Endothelial cell of hepatic sinusoid (primary cell): ENCODE data around the gene OR2A14.

Experiments
- in situ Hi-C: cut with HindIII; loops from 2 replicates; pipeline ENCODE4 v1.10.0; 2017; ENCODE audit warnings: low sequenced_read_pairs

OR2A14 gene

DNA sequence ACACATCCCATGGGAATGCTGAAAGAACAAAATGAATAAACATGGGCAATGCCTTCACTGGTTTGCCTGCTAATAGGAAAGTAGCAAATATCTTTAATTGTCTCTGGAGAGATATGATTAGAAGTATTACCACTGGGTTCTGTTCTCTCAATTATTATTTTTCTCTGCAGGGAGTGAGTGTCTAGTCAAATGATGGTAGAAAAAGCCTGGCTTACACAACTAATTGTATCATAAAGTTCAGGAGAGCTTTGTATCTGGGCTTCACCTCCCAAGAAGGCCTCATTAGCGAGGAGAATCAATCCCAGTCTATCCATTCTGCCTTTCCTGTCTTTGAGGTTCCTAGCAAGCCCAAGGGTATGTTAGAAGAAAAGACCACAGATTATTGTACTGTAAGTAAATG is at the start of gene OR2A14:
OR2A14 (plus strand) TSS at position 301 of the 400 bp plus-strand sequence. CDS start 5,937 bp downstream, outside the sequence.
- in situ Hi-C loops = no loop called here

GRCh38 chr7:144074374-144074773 is 48.6 kb upstream of the OR2A14 start:
- in situ Hi-C loops = no loop called here

GRCh38 chr7:144085978-144086377 is 37.0 kb upstream of the OR2A14 start, which contains the start of gene OR2A12:
TSS of gene OR2A12 (plus strand) at chr7:144086278. CDS start at chr7:144095108, 8,830 bp downstream.
- in situ Hi-C loops = no loop called here

DNA sequence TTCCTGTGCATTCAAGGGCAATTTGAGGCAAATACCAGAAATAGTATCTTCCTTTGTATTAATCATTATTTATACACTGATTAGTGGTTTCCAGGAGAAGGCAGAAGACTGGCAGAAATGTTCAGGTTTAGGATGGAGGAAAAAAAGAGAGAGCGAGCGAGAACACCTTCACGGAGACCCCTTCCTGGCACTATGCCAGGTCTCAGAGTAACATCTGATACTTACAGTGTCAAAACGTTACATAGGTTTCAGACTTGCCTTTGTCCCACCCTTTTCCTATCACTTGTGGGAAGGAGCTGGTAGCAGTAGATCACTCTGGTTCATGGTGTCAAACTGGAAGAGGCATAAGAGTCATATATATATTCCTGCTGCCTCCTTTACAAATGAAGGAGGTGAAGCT is 36.2 kb upstream of the OR2A14 start:
- in situ Hi-C loops = no loop called here

DNA sequence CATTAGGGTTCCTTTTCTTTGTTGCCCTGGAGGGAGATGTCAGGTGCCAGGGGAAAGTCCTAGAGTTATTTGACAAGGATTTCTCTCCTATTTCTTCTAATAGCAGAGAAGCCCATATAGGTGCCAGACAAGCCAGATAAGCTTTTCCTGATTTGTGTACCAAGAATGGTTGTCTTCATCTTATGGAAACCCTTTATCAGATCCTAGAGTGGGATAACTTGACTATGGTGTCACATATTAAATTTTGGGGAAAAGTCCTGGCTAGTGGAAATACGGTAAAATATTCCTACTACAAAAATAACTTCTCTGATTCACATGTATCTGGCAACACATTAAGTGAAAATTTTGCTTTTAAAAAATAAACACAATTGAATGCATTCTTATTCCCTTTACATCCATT is 35.7 kb upstream of the OR2A14 start:
- in situ Hi-C loops = no loop called here

GRCh38 chr7:144090667-144091066 is 32.3 kb upstream of the OR2A14 start:
- in situ Hi-C loops = no loop called here

GRCh38 chr7:144098776-144099175 is 24.2 kb upstream of the OR2A14 start:
- in situ Hi-C loops = no loop called here

GRCh38 chr7:144100607-144101006 is 22.4 kb upstream of the OR2A14 start:
- in situ Hi-C loops = no loop called here

DNA sequence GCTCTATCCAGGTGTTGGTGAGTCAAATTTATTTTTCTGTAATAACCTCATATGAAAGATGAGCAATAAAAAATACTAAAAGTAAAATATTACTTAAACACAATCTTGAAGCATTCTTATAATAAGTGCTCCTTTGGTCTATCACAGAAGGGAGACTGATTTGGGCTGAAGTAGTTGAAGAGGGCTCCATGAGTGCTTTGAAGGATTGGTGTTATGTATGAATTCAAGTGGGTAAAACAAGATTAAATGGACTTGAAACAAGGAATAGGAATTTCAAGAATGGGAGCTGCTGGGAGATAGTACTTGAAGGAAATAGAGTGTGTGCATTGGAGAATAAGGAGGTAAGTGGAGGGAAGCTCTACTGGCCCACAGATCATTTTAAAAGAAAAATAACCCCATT is 20.9 kb upstream of the OR2A14 start:
- in situ Hi-C loops = no loop called here

- in situ Hi-C loops = no loop called here
Measured at GRCh38 chr7:144105211-144105610, 17.8 kb upstream of the OR2A14 start.

- in situ Hi-C loops = no loop called here
Measured at GRCh38 chr7:144109283-144109682, 13.7 kb upstream of the OR2A14 start, which contains the start of gene OR2A2. TSS of gene OR2A2 (plus strand) at chr7:144109583. CDS start at chr7:144109583, 0 bp downstream.

GRCh38 chr7:144110272-144110671 is 12.7 kb upstream of the OR2A14 start:
- in situ Hi-C loops = no loop called here

DNA sequence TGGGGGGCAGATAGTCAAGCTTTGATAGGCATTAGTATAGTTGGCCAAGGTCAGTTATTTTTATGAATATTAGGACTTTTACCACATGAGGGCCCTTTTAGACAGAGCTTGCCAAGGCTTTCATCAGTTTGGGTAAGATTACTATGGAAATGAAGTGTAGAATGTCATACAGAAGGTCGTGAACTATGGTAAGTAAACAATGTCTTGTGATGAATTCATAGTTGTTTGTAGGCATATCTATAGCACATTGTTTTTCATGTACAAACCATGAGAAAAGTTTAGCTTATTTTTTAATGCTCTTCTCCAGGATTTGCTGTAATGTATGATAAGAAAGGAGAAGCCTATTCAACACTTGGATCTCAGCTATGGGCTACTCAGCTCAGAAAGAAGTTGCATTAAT is 9.3 kb upstream of the OR2A14 start:
- in situ Hi-C loops = no loop called here

DNA sequence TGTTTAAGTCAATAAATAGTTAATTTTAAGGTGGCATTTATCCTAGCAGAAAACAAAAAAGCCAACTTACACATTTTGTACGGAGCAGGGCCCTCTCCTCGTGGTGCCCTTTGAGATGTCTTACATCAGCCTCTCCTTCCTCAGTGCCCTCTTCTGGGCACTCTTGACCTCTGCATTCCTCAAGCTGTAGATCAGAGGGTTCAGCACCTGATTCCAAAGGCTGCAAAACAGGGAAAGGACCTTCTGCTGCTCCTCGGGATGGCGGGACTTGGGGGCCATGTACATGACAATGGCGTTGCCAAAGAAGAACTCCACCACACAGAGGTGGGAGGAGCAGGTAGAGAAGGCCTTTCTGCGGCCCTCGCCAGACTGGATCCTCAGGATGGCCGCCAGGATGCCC is 4.6 kb upstream of the OR2A14 start:
- in situ Hi-C loops = no loop called here

- in situ Hi-C loops = loop anchor here (5.0 kb wide), 1 partner anchor 81 kb away; the partner anchor contains the start of gene OR2A5
Measured at GRCh38 chr7:144127714-144128334, 4.8 kb downstream of the OR2A14 start.

DNA sequence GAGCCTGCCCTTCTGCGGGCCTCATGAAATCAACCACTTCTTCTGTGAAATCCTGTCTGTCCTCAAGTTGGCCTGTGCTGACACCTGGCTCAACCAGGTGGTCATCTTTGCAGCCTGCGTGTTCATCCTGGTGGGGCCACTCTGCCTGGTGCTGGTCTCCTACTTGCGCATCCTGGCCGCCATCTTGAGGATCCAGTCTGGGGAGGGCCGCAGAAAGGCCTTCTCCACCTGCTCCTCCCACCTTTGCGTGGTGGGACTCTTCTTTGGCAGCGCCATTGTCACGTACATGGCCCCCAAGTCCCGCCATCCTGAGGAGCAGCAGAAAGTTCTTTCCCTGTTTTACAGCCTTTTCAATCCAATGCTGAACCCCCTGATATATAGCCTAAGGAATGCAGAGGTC is 6.6 kb downstream of the OR2A14 start:
- in situ Hi-C loops = loop anchor here (5.0 kb wide), 1 partner anchor 82 kb away; the partner anchor contains the start of gene OR2A5

- in situ Hi-C loops = no loop called here
Measured at GRCh38 chr7:144130730-144131129, 7.8 kb downstream of the OR2A14 start.

DNA sequence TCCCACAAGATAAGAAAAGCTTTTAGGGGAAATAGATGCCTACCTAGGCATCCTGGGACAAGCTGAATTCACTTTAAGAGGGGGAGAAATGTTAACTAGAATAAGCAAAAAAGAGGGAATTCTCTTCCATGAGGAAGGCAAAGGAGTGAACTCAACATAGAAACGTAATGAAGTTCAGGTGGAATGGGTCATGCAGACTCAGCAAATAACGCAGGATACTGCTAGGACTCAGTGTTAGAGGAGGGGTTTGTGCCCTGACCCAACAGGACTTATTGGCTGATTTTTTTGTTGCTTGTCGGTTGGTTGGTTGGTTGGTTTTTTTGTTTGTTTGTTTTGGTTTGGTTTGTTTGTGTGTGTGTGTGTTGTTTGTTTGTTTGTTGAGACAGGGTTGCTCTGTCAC is 9.3 kb downstream of the OR2A14 start:
- in situ Hi-C loops = no loop called here

DNA sequence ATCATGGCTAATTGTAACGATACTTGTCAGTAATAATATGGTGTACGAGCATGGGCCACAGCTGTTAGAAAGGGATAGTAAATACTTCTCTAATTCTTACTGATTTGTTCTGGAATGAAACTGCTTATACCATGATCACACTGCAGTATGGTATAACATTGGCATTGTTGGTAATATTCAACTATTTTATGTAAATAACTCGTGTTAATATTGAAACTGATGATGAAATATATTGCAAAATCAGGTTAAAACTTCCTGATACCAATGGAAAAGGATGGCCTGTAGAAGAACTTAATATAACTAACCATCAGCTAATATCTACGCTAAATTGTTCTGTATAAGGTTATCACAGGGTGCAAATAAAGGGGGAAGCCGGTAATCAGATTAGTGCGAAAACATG is 10.3 kb downstream of the OR2A14 start:
- in situ Hi-C loops = no loop called here

GRCh38 chr7:144134116-144134515 is 11.1 kb downstream of the OR2A14 start:
- in situ Hi-C loops = no loop called here

GRCh38 chr7:144137501-144137900 is 14.5 kb downstream of the OR2A14 start:
- in situ Hi-C loops = no loop called here

DNA sequence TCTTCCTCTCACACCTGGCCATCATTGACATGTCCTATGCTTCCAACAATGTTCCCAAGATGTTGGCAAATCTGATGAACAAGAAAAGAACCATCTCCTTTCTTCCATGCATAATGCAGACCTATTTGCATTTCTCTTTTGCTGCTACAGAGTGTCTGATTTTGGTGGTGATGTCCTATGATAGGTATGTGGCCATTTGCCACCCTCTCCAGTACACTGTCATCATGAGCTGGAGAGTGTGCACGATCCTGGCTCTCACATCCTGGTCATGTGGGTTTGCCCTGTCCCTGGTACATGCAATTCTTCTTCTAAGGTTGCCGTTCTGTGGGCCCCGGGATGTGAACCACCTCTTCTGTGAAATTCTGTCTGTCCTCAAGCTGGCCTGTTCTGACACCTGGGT is 19.2 kb downstream of the OR2A14 start:
- in situ Hi-C loops = no loop called here

- in situ Hi-C loops = no loop called here
Measured at GRCh38 chr7:144144426-144144825, 21.4 kb downstream of the OR2A14 start.
